NOMO-1 treated with DMSO at 0.1 percent for 48 hours (cell line): Measurements from ENCODE around the gene SYCE1.

Source experiments
- DNase-seq: peaks from one replicate; lab custom pipeline; 2025; ENCODE audit not compliant: unreplicated experiment; lab: John Stamatoyannopoulos, UW

SYCE1 gene

GRCh38 chr10:133516057-133516456 lies 49.3 kb downstream of the SYCE1 start:
- no peak for DNase-seq

GRCh38 chr10:133515471-133515870 lies 49.9 kb downstream of the SYCE1 start:
- no peak for DNase-seq

- no peak for DNase-seq
Measured at GRCh38 chr10:133511907-133512528, 53.4 kb downstream of the SYCE1 start.

GRCh38 chr10:133511408-133511807 lies 54.0 kb downstream of the SYCE1 start:
- DNase-seq: no peak

GRCh38 chr10:133509700-133510099 lies 55.7 kb downstream of the SYCE1 start:
- DNase-seq: no peak
